DND-41 (cell line): ENCODE measurements around the gene ENKD1.
A peak's percentile ranks its signal among the peaks of the same experiment; 100 is the strongest.

ENCODE experiments used
- ATAC-seq: fragments of 200-7000 bp; cut with Tn5 transposase; 3 replicates; pipeline ENCODE4 v1.9.1; 2021; ENCODE audit warnings: low read depth; ENCODE audit not compliant: insufficient read depth
- DNase-seq: peaks from one replicate; pipeline ENCODE4 v3.0.0-alpha.2; 2020
- H2AFZ ChIP-seq: 2 replicates; pipeline ENCODE4 v1.6.0; 2012; ENCODE audit warnings: low read depth, low read length
- H3K27ac ChIP-seq: 2 replicates; pipeline ENCODE4 v1.5.1; 2012; ENCODE audit warnings: low read length, inconsistent platforms
- H3K27me3 ChIP-seq: fragments of 200-600 bp; sonication (generic); 2 replicates; pipeline ENCODE4 v1.6.0; 2012; ENCODE audit warnings: low read length, mild to moderate bottlenecking, inconsistent platforms; ENCODE audit not compliant: insufficient read depth, poor library complexity
- H3K36me3 ChIP-seq: 2 replicates; pipeline ENCODE4 v1.5.1; 2012; ENCODE audit warnings: low read length, inconsistent platforms; ENCODE audit not compliant: insufficient read depth
- H3K4me1 ChIP-seq: 2 replicates; pipeline ENCODE4 v1.5.1; 2012; ENCODE audit warnings: mild to moderate bottlenecking, low read length; ENCODE audit not compliant: insufficient read depth
- H3K4me2 ChIP-seq: 2 replicates; pipeline ENCODE4 v1.6.0; 2012; ENCODE audit warnings: mild to moderate bottlenecking, moderate library complexity, low read length, inconsistent platforms; ENCODE audit not compliant: insufficient read depth
- H3K4me3 ChIP-seq, 2 experiments: fragments of 200-600 bp in 1 of 2; shearing (Covaris generic) in 1 of 2; 2 replicates each; pipeline ENCODE4 v1.5.1; 2012 to 2016; ENCODE audit warnings: inconsistent platforms in 2 of 2, low read length in 2 of 2, mild to moderate bottlenecking in 2 of 2, low read depth in 1 of 2, moderate library complexity in 1 of 2
- H3K79me2 ChIP-seq: 2 replicates; pipeline ENCODE4 v1.6.0; 2012; ENCODE audit warnings: low read length, inconsistent platforms; ENCODE audit not compliant: insufficient read depth
- H3K9ac ChIP-seq: 2 replicates; pipeline ENCODE4 v1.6.0; 2012; ENCODE audit warnings: low read depth, mild to moderate bottlenecking, inconsistent platforms, low read length, moderate library complexity
- H3K9me3 ChIP-seq: 2 replicates; pipeline ENCODE4 v1.5.1; 2012; ENCODE audit warnings: low read length, moderate library complexity, mild to moderate bottlenecking, inconsistent platforms; ENCODE audit not compliant: insufficient read depth, severe bottlenecking
- H4K20me1 ChIP-seq: 2 replicates; pipeline ENCODE4 v1.6.0; 2012; ENCODE audit warnings: low read length; ENCODE audit not compliant: insufficient read depth
- CTCF ChIP-seq: IDR thresholded peaks from 2 replicates; pipeline ENCODE4 v1.5.1; 2012; ENCODE audit warnings: borderline replicate concordance, low read length, moderate library complexity, mild to moderate bottlenecking; ENCODE audit not compliant: poor library complexity, severe bottlenecking; ENCODE audit errors: extremely low read depth
- EZH2 ChIP-seq: IDR thresholded peaks from 3 replicates; pipeline ENCODE4 v1.6.1; 2012; ENCODE audit warnings: borderline replicate concordance, low read depth, mild to moderate bottlenecking, moderate library complexity, low read length, inconsistent platforms; ENCODE audit not compliant: severe bottlenecking

Gene ENKD1

GRCh38 chr16:67657017-67657608 is 9.4 kb downstream of the ENKD1 start:
- H3K9me3 ChIP-seq: no peaks in the 10 kb centered on the region
- DNase-seq (no peak), ATAC-seq (no peak)
- 0 out of 2 replicates have a peak overlapping the region, but pooled peaks have one; percentile 97 for H3K4me2 ChIP-seq
- H3K79me2 ChIP-seq: peaks cover 20% of the 10 kb centered on the region
- H3K4me3 ChIP-seq: no peak overlapping the region
- TF ChIP-seq CTCF (no peak), EZH2 (no peak)
- peaks cover 44% of the 10 kb centered on the region for H4K20me1 ChIP-seq
- peaks cover 29% of the 10 kb centered on the region for H3K4me1 ChIP-seq
- no peak overlapping the region for H3K27ac ChIP-seq
- no peak overlapping the region for H3K9ac ChIP-seq
- peaks cover 64% of the 10 kb centered on the region for H3K36me3 ChIP-seq
- H2AFZ ChIP-seq: no peak overlapping the region
- H3K27me3 ChIP-seq: no peaks in the 10 kb centered on the region

GRCh38 chr16:67656344-67657016 is 10.1 kb downstream of the ENKD1 start:
- H3K4me2 ChIP-seq: no peak overlapping the region
- DNase-seq: no peak
- H3K27ac ChIP-seq: no peak overlapping the region
- peaks cover 68% of the 10 kb centered on the region for H3K36me3 ChIP-seq
- H4K20me1 ChIP-seq: peaks cover 49% of the 10 kb centered on the region
- H3K4me1 ChIP-seq: peaks cover 26% of the 10 kb centered on the region
- TF ChIP-seq CTCF: no peak
- H2AFZ ChIP-seq: no peak overlapping the region
- no peak overlapping the region for H3K4me3 ChIP-seq
- ATAC-seq: no peak
- H3K27me3 ChIP-seq: no peaks in the 10 kb centered on the region
- peaks cover 20% of the 10 kb centered on the region for H3K79me2 ChIP-seq
- H3K9me3 ChIP-seq: no peaks in the 10 kb centered on the region
- H3K9ac ChIP-seq: no peak overlapping the region

- no peaks in the 10 kb centered on the region for H3K27me3 ChIP-seq
- H3K9ac ChIP-seq: no peak overlapping the region
- H3K79me2 ChIP-seq: peaks cover 20% of the 10 kb centered on the region
- H3K9me3 ChIP-seq: no peaks in the 10 kb centered on the region
- peaks cover 54% of the 10 kb centered on the region for H4K20me1 ChIP-seq
- no peak for TF ChIP-seq CTCF
- TF ChIP-seq EZH2: no peak
- peaks cover 79% of the 10 kb centered on the region for H3K36me3 ChIP-seq
- H2AFZ ChIP-seq: no peak overlapping the region
- ATAC-seq (no peak), DNase-seq (no peak)
- H3K27ac ChIP-seq: no peak overlapping the region
- H3K4me1 ChIP-seq: peaks cover 20% of the 10 kb centered on the region
- no peak overlapping the region for H3K4me3 ChIP-seq
- no peak overlapping the region for H3K4me2 ChIP-seq
Measured at GRCh38 chr16:67655363-67655762, 11.2 kb downstream of the ENKD1 start.
